Erythroblast (primary cell): ENCODE results near the gene ARHGAP29.

ENCODE experiments used
- GATA1 ChIP-seq: IDR thresholded peaks from 2 replicates; pipeline ENCODE4 v1.6.1; 2011; ENCODE audit warnings: low read depth, mild to moderate bottlenecking, control low read depth, low read length, moderate library complexity
- POLR2A ChIP-seq: IDR thresholded peaks from 2 replicates; pipeline ENCODE4 v1.6.1; 2011; ENCODE audit warnings: mild to moderate bottlenecking, low read length

DNA sequence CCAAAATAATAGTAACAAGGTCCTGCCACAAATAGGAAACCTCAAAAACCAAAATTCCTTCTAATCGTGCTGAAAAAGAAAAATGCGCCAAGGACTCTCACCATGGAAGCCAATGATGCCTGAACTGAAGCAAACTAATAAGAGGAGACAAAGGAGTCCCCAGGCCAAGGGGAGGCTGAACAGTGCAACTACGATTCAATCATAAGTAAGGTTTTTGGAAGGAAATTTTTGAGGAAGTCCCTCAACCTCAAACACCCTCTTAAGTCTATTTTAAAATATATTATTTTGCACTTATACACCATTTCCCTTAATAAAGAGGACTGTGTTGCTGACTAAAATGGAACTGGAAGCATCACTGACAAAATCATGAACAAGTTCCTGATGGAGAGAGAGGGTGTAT is 1.7 kb upstream of the ARHGAP29 start:
- TF ChIP-seq POLR2A (no peak), GATA1 (no peak)
